ENCODE data around the gene B3GALT5. TPM values are rescaled to one million over a fixed set of nuclear protein-coding genes. Genes with fewer than 3 reads are reported as not detected.

The B3GALT5 gene
- total RNA-seq, 1 donor = 0.18 TPM

GRCh38 chr21:39657091-39657689 is 44.5 kb downstream of the B3GALT5 start:
- no peak overlapping the region for H3K4me3 ChIP-seq (ENCODE audit: low read depth, low read length)
- DNase-seq (ENCODE audit: low read depth) = no peak
- no peak for TF ChIP-seq CTCF (IDR thresholded peaks at IDR 0.05; ENCODE audit: insufficient read depth, low read length)

- no peak for DNase-seq (ENCODE audit: low read depth)
- no peak for TF ChIP-seq CTCF (IDR thresholded peaks at IDR 0.05; ENCODE audit: insufficient read depth, low read length)
- no peak overlapping the region for H3K4me3 ChIP-seq (ENCODE audit: low read depth, low read length)
Observed at GRCh38 chr21:39658066-39658465, 45.3 kb downstream of the B3GALT5 start.

GRCh38 chr21:39659070-39659815 is 46.5 kb downstream of the B3GALT5 start:
- no peak for DNase-seq (ENCODE audit: low read depth)
- no peak overlapping the region for H3K4me3 ChIP-seq (ENCODE audit: low read depth, low read length)
- no peak for TF ChIP-seq CTCF (IDR thresholded peaks at IDR 0.05; ENCODE audit: insufficient read depth, low read length)

GRCh38 chr21:39660191-39660980 is 47.6 kb downstream of the B3GALT5 start:
- H3K4me3 ChIP-seq (ENCODE audit: low read depth, low read length) = no peak overlapping the region
- peak; percentile 63 for DNase-seq (ENCODE audit: low read depth)

GRCh38 chr21:39661121-39661520 is 48.4 kb downstream of the B3GALT5 start:
- no peak for TF ChIP-seq CTCF (IDR thresholded peaks at IDR 0.05; ENCODE audit: insufficient read depth, low read length)
- H3K4me3 ChIP-seq (ENCODE audit: low read depth, low read length) = no peak overlapping the region
- DNase-seq (ENCODE audit: low read depth) = no peak

More at GRCh38 chr21:39660191-39660980, 47.6 kb downstream of the B3GALT5 start:
- no peak for TF ChIP-seq CTCF (IDR thresholded peaks at IDR 0.05; ENCODE audit: insufficient read depth, low read length)

- no peak for TF ChIP-seq CTCF (IDR thresholded peaks at IDR 0.05; ENCODE audit: insufficient read depth, low read length)
- no peak overlapping the region for H3K4me3 ChIP-seq (ENCODE audit: low read depth, low read length)
- DNase-seq (ENCODE audit: low read depth) = no peak
Observed at GRCh38 chr21:39661740-39662139, 49.0 kb downstream of the B3GALT5 start.

All from fibroblast of the aortic adventitia (primary cell).